Neural progenitor cell (in vitro differentiated cells): ENCODE data around the gene CHCHD10. TPM values are rescaled to one million over a fixed set of nuclear protein-coding genes. Genes with fewer than 3 reads are reported as not detected.

Experiments used
- DNase-seq: peaks from one replicate; pipeline ENCODE4 v3.0.0-alpha.2; 2016; ENCODE audit warnings: low spot score
- H2AFZ ChIP-seq: fragments of 200-600 bp; sonication (generic); replicated peaks from 2 replicates; pipeline ENCODE4 v1.6.1; 2016; ENCODE audit warnings: antibody characterized with exemption
- H3F3A ChIP-seq: fragments of 200-600 bp; sonication (generic); 2 replicates; pipeline ENCODE4 v1.6.1; 2016; ENCODE audit warnings: antibody characterized with exemption, low read depth
- H3K27ac ChIP-seq: fragments of 200-600 bp; sonication (generic); 2 replicates; pipeline ENCODE4 v1.5.1; 2016; ENCODE audit warnings: mild to moderate bottlenecking
- H3K27me3 ChIP-seq: fragments of 200-600 bp; sonication (generic); 2 replicates; pipeline ENCODE4 v1.6.1; 2016; ENCODE audit warnings: mild to moderate bottlenecking, moderate library complexity
- H3K36me3 ChIP-seq: fragments of 200-600 bp; sonication (generic); 2 replicates; pipeline ENCODE4 v1.5.1; 2016
- H3K4me1 ChIP-seq: fragments of 200-600 bp; sonication (generic); 2 replicates; pipeline ENCODE4 v1.6.1; 2016; ENCODE audit warnings: mixed run types
- H3K4me2 ChIP-seq: fragments of 200-600 bp; sonication (generic); 2 replicates; pipeline ENCODE4 v1.6.1; 2016
- H3K4me3 ChIP-seq: fragments of 200-600 bp; sonication (generic); 2 replicates; pipeline ENCODE4 v1.5.1; 2016
- H3K79me2 ChIP-seq: fragments of 200-600 bp; sonication (generic); 2 replicates; pipeline ENCODE4 v1.6.1; 2016; ENCODE audit warnings: low read depth
- H3K9ac ChIP-seq: fragments of 200-600 bp; sonication (generic); 2 replicates; pipeline ENCODE4 v1.6.1; 2016
- H3K9me3 ChIP-seq: fragments of 200-600 bp; sonication (generic); 2 replicates; pipeline ENCODE4 v1.5.1; 2016; ENCODE audit warnings: low read depth
- H4K20me1 ChIP-seq: fragments of 200-600 bp; sonication (generic); 2 replicates; pipeline ENCODE4 v1.6.1; 2016; ENCODE audit warnings: low read depth
- H3K27ac Mint-ChIP-seq: 3 replicates; pipeline ENCODE4 v1.8.0; 2021; ENCODE audit warnings: mixed read lengths
- H3K27me3 Mint-ChIP-seq: 2 replicates; pipeline ENCODE4 v1.8.0; 2022; ENCODE audit warnings: low read depth, mild to moderate bottlenecking, inconsistent platforms, moderate library complexity, mixed read lengths; ENCODE audit not compliant: insufficient read depth
- H3K36me3 Mint-ChIP-seq: 3 replicates; pipeline ENCODE4 v1.8.0; 2021; ENCODE audit warnings: mixed read lengths
- H3K4me1 Mint-ChIP-seq: 3 replicates; pipeline ENCODE4 v1.8.0; 2021; ENCODE audit warnings: mixed read lengths
- H3K4me3 Mint-ChIP-seq: 3 replicates; pipeline ENCODE4 v1.8.0; 2021; ENCODE audit warnings: mild to moderate bottlenecking, moderate library complexity, mixed read lengths
- H3K9me3 Mint-ChIP-seq: 3 replicates; pipeline ENCODE4 v1.8.0; 2020; ENCODE audit warnings: mixed read lengths
- CTCF ChIP-seq: fragments of 200-600 bp; sonication (generic); IDR thresholded peaks from 2 replicates; pipeline ENCODE4 v1.5.1; 2017; ENCODE audit warnings: antibody characterized with exemption, mild to moderate bottlenecking
- EZH2 ChIP-seq: fragments of 200-600 bp; sonication (generic); IDR thresholded peaks from 2 replicates; pipeline ENCODE4 v1.6.1; 2017; ENCODE audit warnings: antibody characterized with exemption, mild to moderate bottlenecking, moderate library complexity
- EZH2phosphoT487 ChIP-seq: fragments of 200-600 bp; sonication (generic); IDR thresholded peaks from 2 replicates; pipeline ENCODE4 v1.6.1; 2017; ENCODE audit warnings: antibody characterized with exemption
- total RNA-seq: library from RNA; depleted of rRNA; stranded (reverse); fragments of >200 nt; gene quantifications from 2 replicates; pipeline ENCODE4 v1.2.3, GENCODE V29; 2015; ENCODE audit warnings: low replicate concordance

The CHCHD10 gene
- total RNA-seq, 1 donor from 2014 or later = 9.1 TPM

GRCh38 chr22:23781511-23782183 is 13.9 kb upstream of the CHCHD10 start:
- H3K9me3 Mint-ChIP-seq = no peaks in the 10 kb centered on the region
- no peaks in the 10 kb centered on the region for H3K36me3 Mint-ChIP-seq
- no peak overlapping the region for H3K4me3 Mint-ChIP-seq
- Histone ChIP-seq H3K9me3 (no peaks in the 10 kb centered on the region), H4K20me1 (no peaks in the 10 kb centered on the region), H3K79me2 (no peaks in the 10 kb centered on the region), H2AFZ (no peak overlapping the region), H3K36me3 (no peaks in the 10 kb centered on the region), H3F3A (peaks cover 6% of the 10 kb centered on the region), H3K27ac (no peak overlapping the region), H3K4me2 (no peak overlapping the region), H3K27me3 (no peaks in the 10 kb centered on the region), H3K4me3 (no peak overlapping the region), H3K4me1 (peaks cover 5% of the 10 kb centered on the region), H3K9ac (no peak overlapping the region)
- peaks cover 13% of the 10 kb centered on the region for H3K4me1 Mint-ChIP-seq
- DNase-seq = no peak
- TF ChIP-seq EZH2 (no peak), EZH2phosphoT487 (no peak), CTCF (no peak)
- H3K27me3 Mint-ChIP-seq = peaks cover 4% of the 10 kb centered on the region
- peak overlapping the region; percentile 92 for H3K27ac Mint-ChIP-seq

GRCh38 chr22:23781065-23781464 is 13.3 kb upstream of the CHCHD10 start:
- H3K4me3 Mint-ChIP-seq = no peak overlapping the region
- H3K9me3 Mint-ChIP-seq = no peaks in the 10 kb centered on the region
- H3K4me2 ChIP-seq = no peak overlapping the region
- no peaks in the 10 kb centered on the region for H3K36me3 Mint-ChIP-seq
- H3K36me3 ChIP-seq = no peaks in the 10 kb centered on the region
- no peak for DNase-seq
- no peaks in the 10 kb centered on the region for H4K20me1 ChIP-seq
- H3K27ac ChIP-seq = no peak overlapping the region
- no peaks in the 10 kb centered on the region for H3K9me3 ChIP-seq
- peaks cover 4% of the 10 kb centered on the region for H3K27me3 Mint-ChIP-seq
- no peaks in the 10 kb centered on the region for H3K79me2 ChIP-seq
- no peak overlapping the region for H3K4me3 ChIP-seq
- H3K4me1 ChIP-seq = no peaks in the 10 kb centered on the region
- peaks cover under 1% of the 10 kb centered on the region for H3F3A ChIP-seq
- H3K27ac Mint-ChIP-seq = peak overlapping the region; percentile 92
- H3K4me1 Mint-ChIP-seq = peaks cover 7% of the 10 kb centered on the region
- H2AFZ ChIP-seq = no peak overlapping the region
- no peaks in the 10 kb centered on the region for H3K27me3 ChIP-seq
- H3K9ac ChIP-seq = no peak overlapping the region
- TF ChIP-seq EZH2phosphoT487 = no peak

- no peak overlapping the region for H3K9ac ChIP-seq
- Mint-ChIP-seq H3K36me3 (no peaks in the 10 kb centered on the region), H3K27ac (no peak overlapping the region), H3K27me3 (peaks cover 4% of the 10 kb centered on the region), H3K4me1 (peaks cover 10% of the 10 kb centered on the region), H3K9me3 (no peaks in the 10 kb centered on the region), H3K4me3 (no peak overlapping the region)
- H4K20me1 ChIP-seq = no peaks in the 10 kb centered on the region
- no peaks in the 10 kb centered on the region for H3K27me3 ChIP-seq
- no peaks in the 10 kb centered on the region for H3K79me2 ChIP-seq
- H3K9me3 ChIP-seq = no peaks in the 10 kb centered on the region
- H3K4me2 ChIP-seq = no peak overlapping the region
- H2AFZ ChIP-seq = no peak overlapping the region
- H3F3A ChIP-seq = no peaks in the 10 kb centered on the region
- no peak for TF ChIP-seq EZH2
- H3K27ac ChIP-seq = no peak overlapping the region
- DNase-seq = no peak
- no peaks in the 10 kb centered on the region for H3K4me1 ChIP-seq
- H3K4me3 ChIP-seq = no peak overlapping the region
- H3K36me3 ChIP-seq = no peaks in the 10 kb centered on the region
Observed at GRCh38 chr22:23780146-23780748, 12.5 kb upstream of the CHCHD10 start.

- no peaks in the 10 kb centered on the region for H4K20me1 ChIP-seq
- no peak overlapping the region for H3K4me2 ChIP-seq
- H3K36me3 Mint-ChIP-seq = no peaks in the 10 kb centered on the region
- H3K27ac ChIP-seq = no peak overlapping the region
- H3K27ac Mint-ChIP-seq = peak overlapping the region; percentile 87
- no peak for TF ChIP-seq CTCF
- no peak for TF ChIP-seq EZH2
- TF ChIP-seq EZH2phosphoT487 = no peak
- peaks cover 3% of the 10 kb centered on the region for H3F3A ChIP-seq
- no peaks in the 10 kb centered on the region for H3K4me1 ChIP-seq
- H3K4me3 ChIP-seq = no peak overlapping the region
- H3K4me3 Mint-ChIP-seq = no peak overlapping the region
- H3K27me3 ChIP-seq = peaks cover under 1% of the 10 kb centered on the region
- no peak for DNase-seq
- H3K9ac ChIP-seq = no peak overlapping the region
- H3K36me3 ChIP-seq = no peaks in the 10 kb centered on the region
- no peaks in the 10 kb centered on the region for H3K79me2 ChIP-seq
- no peaks in the 10 kb centered on the region for H3K9me3 ChIP-seq
- H3K4me1 Mint-ChIP-seq = peaks cover 12% of the 10 kb centered on the region
- no peaks in the 10 kb centered on the region for H3K9me3 Mint-ChIP-seq
- H2AFZ ChIP-seq = no peak overlapping the region
- H3K27me3 Mint-ChIP-seq = peaks cover 5% of the 10 kb centered on the region
Observed at GRCh38 chr22:23779731-23780130, 12.0 kb upstream of the CHCHD10 start.
